T-helper 17 cell (primary cell): ENCODE results near the gene SYNRG. TPM values are rescaled to one million over a fixed set of nuclear protein-coding genes. Genes with fewer than 3 reads are reported as not detected.
A peak's percentile ranks its signal among the peaks of the same experiment; 100 is the strongest.

Experiments used
- ATAC-seq: fragments of 150-1000 bp; cut with Tn5 transposase; 2 replicates; pipeline ENCODE4 v1.10.0; 2021; ENCODE audit warnings: mild to moderate bottlenecking, moderate library complexity
- DNase-seq, 3 donors: peaks; one replicate each; pipeline versions ENCODE4 v3.0.0 to v3.0.0-alpha.2; 2020 to 2021
- H3K9me3 ChIP-seq: one replicate; pipeline ENCODE4 v1.7.0; 2013; ENCODE audit warnings: low read length, mild to moderate bottlenecking; ENCODE audit not compliant: control insufficient read depth, poor library complexity, severe bottlenecking
- H3K27ac Mint-ChIP-seq: one replicate; pipeline ENCODE4 v1.8.0; 2022; ENCODE audit warnings: mild to moderate bottlenecking, moderate library complexity, mixed read lengths
- H3K27me3 Mint-ChIP-seq: one replicate; pipeline ENCODE4 v1.8.0; 2022; ENCODE audit warnings: mixed read lengths
- H3K36me3 Mint-ChIP-seq: one replicate; pipeline ENCODE4 v1.8.0; 2022; ENCODE audit warnings: low read depth, mixed read lengths
- H3K4me1 Mint-ChIP-seq: one replicate; pipeline ENCODE4 v1.8.0; 2022; ENCODE audit warnings: mild to moderate bottlenecking, mixed read lengths
- H3K4me3 Mint-ChIP-seq: one replicate; pipeline ENCODE4 v1.8.0; 2022; ENCODE audit warnings: mild to moderate bottlenecking, moderate library complexity, mixed read lengths
- total RNA-seq, 4 donors: library from RNA in 2 of 4; stranded (reverse) in 2 of 4; gene quantifications; one replicate each; pipeline ENCODE4 v1.2.3 and lab custom pipeline; 2022 to 2026

SYNRG gene
- total RNA-seq, 2 donors from 2014 or later = 76.2 to 91.9 TPM

GRCh38 chr17:37485938-37486570 lies 123.2 kb downstream of the SYNRG start:
- Mint-ChIP-seq H3K27ac (no peak overlapping the region), H3K4me3 (no peak overlapping the region)

GRCh38 chr17:37483311-37484039 lies 125.7 kb downstream of the SYNRG start:
- H3K27ac Mint-ChIP-seq = no peak overlapping the region
- H3K36me3 Mint-ChIP-seq = peaks cover 6% of the 10 kb centered on the region
- H3K4me3 Mint-ChIP-seq = no peak overlapping the region
- no peaks in the 10 kb centered on the region for H3K9me3 ChIP-seq
- no peaks in the 10 kb centered on the region for H3K27me3 Mint-ChIP-seq
- no peak for DNase-seq
- H3K4me1 Mint-ChIP-seq = peaks cover 7% of the 10 kb centered on the region
- no peak for ATAC-seq

More at GRCh38 chr17:37485938-37486570, 123.2 kb downstream of the SYNRG start:
- H3K27me3 Mint-ChIP-seq = no peaks in the 10 kb centered on the region
- peaks cover 2% of the 10 kb centered on the region for H3K36me3 Mint-ChIP-seq
- DNase-seq (no peak), ATAC-seq (no peak)
- peaks cover 18% of the 10 kb centered on the region for H3K4me1 Mint-ChIP-seq
- H3K9me3 ChIP-seq = no peaks in the 10 kb centered on the region

- H3K4me1 Mint-ChIP-seq = no peaks in the 10 kb centered on the region
- no peaks in the 10 kb centered on the region for H3K27me3 Mint-ChIP-seq
- DNase-seq (no peak), ATAC-seq (no peak)
- H3K27ac Mint-ChIP-seq = no peak overlapping the region
- H3K36me3 Mint-ChIP-seq = peaks cover 6% of the 10 kb centered on the region
- H3K4me3 Mint-ChIP-seq = no peak overlapping the region
- H3K9me3 ChIP-seq = no peaks in the 10 kb centered on the region
Measured at GRCh38 chr17:37481001-37481665, 128.1 kb downstream of the SYNRG start.

DNA sequence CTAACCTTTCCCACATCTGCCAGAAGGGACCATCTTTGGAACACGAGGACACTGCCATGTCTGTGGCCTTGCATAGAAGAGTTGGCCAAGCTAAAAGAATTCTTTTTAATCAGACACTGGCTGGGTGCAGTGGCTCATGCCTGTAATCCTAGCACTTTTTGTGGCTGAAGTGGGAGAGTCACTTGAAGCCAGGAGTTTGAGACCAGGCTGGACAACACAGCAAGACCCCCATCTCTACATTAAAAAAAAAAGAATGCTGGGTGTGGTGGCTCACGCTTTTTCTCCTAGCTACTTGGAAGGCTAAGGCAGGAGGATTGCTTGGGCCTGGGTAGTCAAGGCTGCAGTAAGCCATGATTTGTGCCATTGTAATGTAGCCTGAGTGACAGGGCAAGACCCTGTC lies 128.8 kb downstream of the SYNRG start:
- peaks cover 8% of the 10 kb centered on the region for H3K36me3 Mint-ChIP-seq
- H3K27me3 Mint-ChIP-seq = no peaks in the 10 kb centered on the region
- no peak for DNase-seq
- H3K4me1 Mint-ChIP-seq = no peaks in the 10 kb centered on the region
- H3K9me3 ChIP-seq = no peaks in the 10 kb centered on the region
- H3K27ac Mint-ChIP-seq = no peak overlapping the region
- no peak overlapping the region for H3K4me3 Mint-ChIP-seq
- no peak for ATAC-seq

- Mint-ChIP-seq H3K36me3 (peaks cover 8% of the 10 kb centered on the region), H3K4me3 (no peak overlapping the region), H3K27me3 (no peaks in the 10 kb centered on the region), H3K27ac (no peak overlapping the region), H3K4me1 (no peaks in the 10 kb centered on the region)
- no peaks in the 10 kb centered on the region for H3K9me3 ChIP-seq
- ATAC-seq (no peak), DNase-seq (no peak)
Measured at GRCh38 chr17:37479025-37479424, 130.2 kb downstream of the SYNRG start.

- Mint-ChIP-seq H3K4me1 (peaks cover 2% of the 10 kb centered on the region), H3K4me3 (no peak overlapping the region), H3K27ac (no peak overlapping the region), H3K27me3 (no peaks in the 10 kb centered on the region), H3K36me3 (peaks cover 12% of the 10 kb centered on the region)
- ATAC-seq (no peak), DNase-seq (no peak)
- H3K9me3 ChIP-seq = no peaks in the 10 kb centered on the region
Measured at GRCh38 chr17:37478187-37478586, 131.0 kb downstream of the SYNRG start.

GRCh38 chr17:37476431-37477120 lies 132.6 kb downstream of the SYNRG start:
- H3K36me3 Mint-ChIP-seq = peaks cover 12% of the 10 kb centered on the region
- no peak for ATAC-seq
- peak overlapping the region; percentile 43 for H3K27ac Mint-ChIP-seq
- H3K4me1 Mint-ChIP-seq = peaks cover 2% of the 10 kb centered on the region
- DNase-seq = no peak
- no peak overlapping the region for H3K4me3 Mint-ChIP-seq
- no peaks in the 10 kb centered on the region for H3K9me3 ChIP-seq
- H3K27me3 Mint-ChIP-seq = no peaks in the 10 kb centered on the region

GRCh38 chr17:37475731-37476420 lies 133.3 kb downstream of the SYNRG start:
- peaks cover 2% of the 10 kb centered on the region for H3K4me1 Mint-ChIP-seq
- no peak for DNase-seq
- no peaks in the 10 kb centered on the region for H3K27me3 Mint-ChIP-seq
- H3K36me3 Mint-ChIP-seq = peaks cover 16% of the 10 kb centered on the region
- no peak overlapping the region for H3K4me3 Mint-ChIP-seq
- H3K27ac Mint-ChIP-seq = peak overlapping the region; percentile 14
- H3K9me3 ChIP-seq = no peaks in the 10 kb centered on the region
- ATAC-seq = no peak

DNA sequence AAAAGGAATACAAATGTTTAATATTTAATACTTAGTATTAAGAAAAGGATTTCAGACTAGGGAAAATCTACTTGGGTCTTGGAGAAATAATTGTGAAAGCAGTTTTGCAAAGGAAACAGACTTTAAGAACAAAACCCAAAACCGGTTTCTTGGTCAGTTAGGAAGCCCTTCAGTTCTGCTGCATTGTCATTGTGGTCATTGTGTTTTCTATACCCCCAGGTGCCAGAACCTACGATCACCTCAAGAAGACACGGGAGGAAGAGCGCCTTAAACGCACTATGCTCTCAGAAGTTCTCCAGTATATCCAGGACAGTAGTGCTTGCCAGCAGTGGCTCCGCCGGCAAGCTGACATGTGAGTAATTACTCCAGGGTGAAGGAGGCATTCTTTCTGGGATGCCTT lies 139.0 kb downstream of the SYNRG start:
- Mint-ChIP-seq H3K27ac (no peak overlapping the region), H3K4me1 (peaks cover 7% of the 10 kb centered on the region), H3K4me3 (no peak overlapping the region), H3K36me3 (peaks cover 10% of the 10 kb centered on the region), H3K27me3 (no peaks in the 10 kb centered on the region)
- no peak for ATAC-seq
- DNase-seq = no peak
- no peaks in the 10 kb centered on the region for H3K9me3 ChIP-seq

GRCh38 chr17:37466471-37466870 lies 142.7 kb downstream of the SYNRG start:
- Mint-ChIP-seq H3K27me3 (no peaks in the 10 kb centered on the region), H3K4me3 (no peak overlapping the region), H3K27ac (peak overlapping the region; percentile 47), H3K36me3 (peaks cover 7% of the 10 kb centered on the region), H3K4me1 (peaks cover 7% of the 10 kb centered on the region)
- DNase-seq (no peak), ATAC-seq (no peak)
- no peaks in the 10 kb centered on the region for H3K9me3 ChIP-seq

GRCh38 chr17:37465069-37465616 lies 144.1 kb downstream of the SYNRG start:
- ATAC-seq = no peak
- no peaks in the 10 kb centered on the region for H3K9me3 ChIP-seq
- H3K27me3 Mint-ChIP-seq = no peaks in the 10 kb centered on the region
- DNase-seq = no peak
- no peak overlapping the region for H3K4me3 Mint-ChIP-seq
- H3K36me3 Mint-ChIP-seq = no peaks in the 10 kb centered on the region
- H3K4me1 Mint-ChIP-seq = peaks cover 7% of the 10 kb centered on the region
- no peak overlapping the region for H3K27ac Mint-ChIP-seq
